PFSK-1 (cell line): ENCODE results near the gene IER2.

Experiments
- POLR2AphosphoS5 ChIP-seq: IDR thresholded peaks from 2 replicates; pipeline ENCODE4 v1.6.1; 2012; ENCODE audit warnings: low read depth, mild to moderate bottlenecking, control low read depth, low read length, moderate library complexity
- REST ChIP-seq, 2 experiments: IDR thresholded peaks; 2 replicates each; pipeline versions ENCODE4 v1.6.1 to v1.8.0; 2011 to 2012; ENCODE audit warnings: low read depth in 2 of 2, low read length in 2 of 2, control low read depth in 1 of 2, inconsistent platforms in 1 of 2, mild to moderate bottlenecking in 1 of 2, moderate library complexity in 1 of 2; ENCODE audit not compliant: insufficient read depth in 1 of 2
- SIN3A ChIP-seq: IDR thresholded peaks from 2 replicates; pipeline ENCODE4 v1.6.1; 2012; ENCODE audit warnings: mild to moderate bottlenecking, low read length, moderate library complexity, borderline replicate concordance; ENCODE audit not compliant: insufficient read depth

- TF ChIP-seq SIN3A (no peak), REST (IDR thresholded peaks at IDR 0.05; ENCODE audit: insufficient read depth in 1 of 2, low read depth in 2 of 2, low read length in 2 of 2) (no peak), POLR2AphosphoS5 (no peak; the same call in 1 of the 2 replicates)
Measured at GRCh38 chr19:13155472-13156359, 5.5 kb downstream of the IER2 start.
